Cardiac ventricle fibroblast (primary cell): ENCODE results near the gene DAAM2. TPM values are rescaled to one million over a fixed set of nuclear protein-coding genes. Genes with fewer than 3 reads are reported as not detected.

Source experiments
- total RNA-seq: library from RNA; depleted of rRNA; stranded (reverse); fragments of >200 nt; gene quantifications from 2 replicates; pipeline ENCODE4 v1.2.3, GENCODE V29; 2015

The DAAM2 gene
- total RNA-seq = 12.3 and 15.5 TPM in 2 replicates

DNA sequence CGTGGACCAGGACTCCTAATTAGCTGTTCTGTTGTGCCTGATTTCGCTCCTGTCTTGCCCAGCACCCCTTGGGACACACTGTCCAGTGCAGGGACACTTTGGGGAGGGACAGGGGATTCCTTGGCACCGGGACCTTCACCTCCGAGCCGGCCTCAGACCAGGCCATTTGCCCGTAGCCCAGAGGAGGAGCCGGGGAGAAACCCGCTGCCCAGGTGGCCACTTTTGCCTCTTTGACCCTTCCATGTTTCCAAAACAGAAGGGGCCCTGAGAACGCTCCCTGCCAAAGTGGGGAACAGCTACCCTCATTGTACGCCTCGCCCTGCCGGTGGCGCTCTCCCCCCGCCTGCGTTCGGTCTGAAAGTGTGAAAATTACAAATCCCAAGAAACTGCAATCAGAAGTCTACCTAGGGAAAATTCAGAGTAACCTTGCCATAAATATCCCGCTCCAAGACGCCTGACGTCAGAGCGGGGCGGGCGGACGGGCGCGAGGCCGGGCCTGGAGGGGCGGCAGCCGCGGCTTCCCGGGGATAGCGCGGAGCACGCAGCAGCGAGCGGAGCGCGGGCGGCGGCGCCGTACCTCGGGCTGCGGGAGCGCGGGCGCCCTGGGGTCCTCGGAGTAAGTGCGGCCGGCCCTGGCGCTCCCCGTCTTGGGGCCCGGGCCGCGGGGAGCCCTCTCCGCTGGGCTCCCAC, at the start of gene DAAM2:
TSS of gene DAAM2 (plus strand) at position 527 of the 690 bp plus-strand sequence. CDS start 63,927 bp downstream, outside the sequence.

DNA sequence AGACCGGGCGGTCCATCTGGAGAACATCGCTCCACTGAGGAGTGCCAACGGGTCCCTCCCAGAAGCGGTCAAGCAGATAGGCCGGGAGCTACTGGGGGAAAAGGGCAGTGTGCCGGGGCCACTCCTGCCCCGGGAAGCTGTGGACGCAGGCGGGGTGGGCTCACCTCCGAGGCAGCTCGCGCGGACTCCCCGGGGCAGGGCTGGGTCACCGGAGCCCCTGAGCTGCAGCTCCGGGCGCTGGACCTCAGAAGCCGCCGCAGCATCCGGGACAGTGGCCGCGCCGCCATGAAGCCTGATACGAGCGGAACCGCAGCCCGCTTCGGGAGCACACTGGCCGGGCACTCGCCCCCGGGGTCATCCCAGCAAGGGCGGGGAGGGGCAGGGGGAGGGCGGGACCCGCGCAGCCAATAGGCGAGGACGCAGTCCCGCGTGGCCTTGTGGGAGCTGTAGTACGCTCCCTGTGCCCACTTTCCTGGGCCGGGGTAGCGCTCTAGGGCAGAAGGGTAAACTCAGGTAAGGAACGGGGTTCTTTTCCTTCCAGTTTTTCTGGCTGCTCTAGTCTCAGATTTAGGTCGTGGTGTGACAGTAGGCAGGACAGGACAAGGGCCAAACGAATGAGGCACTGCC, 142.1 kb downstream of the DAAM2 start, which contains the start of gene MOCS1:
TSS of gene MOCS1 (minus strand) at position 332 of the 627 bp plus-strand sequence. CDS start at position 287, 45 bp downstream.

Other genes starting within 250 kb of the DAAM2 start
- gene KIF6, start 67.0 kb upstream of the DAAM2 start, total RNA-seq = 0.20 and 0.31 TPM in 2 replicates
- gene MOCS1, start 142.1 kb downstream of the DAAM2 start, total RNA-seq = 18.9 and 24.1 TPM in 2 replicates